ENCODE measurements around the gene LMOD1.

LMOD1 gene

GRCh38 chr1:201939574-201939973 lies 6.8 kb downstream of the LMOD1 start:
- H3K4me1 Mint-ChIP-seq, result peaks cover 79% of the 10 kb centered on the region

GRCh38 chr1:201939148-201939547 lies 7.2 kb downstream of the LMOD1 start:
- peaks cover 8% of the 10 kb centered on the region for H3K27me3 Mint-ChIP-seq (ENCODE audit: low read depth, poor library complexity)
- H3K4me3 Mint-ChIP-seq, result no peak overlapping the region
- no peak for DNase-seq
- peaks cover 14% of the 10 kb centered on the region for H3K36me3 Mint-ChIP-seq (ENCODE audit: low read depth)
- H3K4me1 Mint-ChIP-seq, result peaks cover 79% of the 10 kb centered on the region
- H3K27ac Mint-ChIP-seq, result peak overlapping the region; percentile 93
- no peak for TF ChIP-seq CTCF (IDR thresholded peaks at IDR 0.05)
- no peaks in the 10 kb centered on the region for H3K9me3 Mint-ChIP-seq

More at GRCh38 chr1:201939574-201939973, 6.8 kb downstream of the LMOD1 start:
- H3K4me3 Mint-ChIP-seq, result peak overlapping the region; percentile 31
- DNase-seq, result no peak
- TF ChIP-seq CTCF (IDR thresholded peaks at IDR 0.05), result no peak
- H3K27me3 Mint-ChIP-seq (ENCODE audit: low read depth, poor library complexity), result peaks cover 4% of the 10 kb centered on the region
- H3K9me3 Mint-ChIP-seq, result no peaks in the 10 kb centered on the region
- peaks cover 14% of the 10 kb centered on the region for H3K36me3 Mint-ChIP-seq (ENCODE audit: low read depth)
- peak overlapping the region; percentile 93 for H3K27ac Mint-ChIP-seq

GRCh38 chr1:201938440-201939035 lies 7.8 kb downstream of the LMOD1 start:
- H3K27me3 Mint-ChIP-seq (ENCODE audit: low read depth, poor library complexity), result peaks cover 10% of the 10 kb centered on the region
- peak overlapping the region; percentile 93 for H3K27ac Mint-ChIP-seq
- H3K9me3 Mint-ChIP-seq, result no peaks in the 10 kb centered on the region
- H3K36me3 Mint-ChIP-seq (ENCODE audit: low read depth), result peaks cover 14% of the 10 kb centered on the region
- no peak for DNase-seq
- TF ChIP-seq CTCF (IDR thresholded peaks at IDR 0.05), result no peak
- no peak overlapping the region for H3K4me3 Mint-ChIP-seq
- H3K4me1 Mint-ChIP-seq, result peaks cover 76% of the 10 kb centered on the region

GRCh38 chr1:201937624-201938213 lies 8.6 kb downstream of the LMOD1 start:
- H3K36me3 Mint-ChIP-seq (ENCODE audit: low read depth), result peaks cover 14% of the 10 kb centered on the region
- H3K9me3 Mint-ChIP-seq, result no peaks in the 10 kb centered on the region
- peak overlapping the region; percentile 71 for H3K27ac Mint-ChIP-seq
- peaks cover 10% of the 10 kb centered on the region for H3K27me3 Mint-ChIP-seq (ENCODE audit: low read depth, poor library complexity)
- no peak for DNase-seq
- H3K4me1 Mint-ChIP-seq, result peaks cover 68% of the 10 kb centered on the region
- no peak for TF ChIP-seq CTCF (IDR thresholded peaks at IDR 0.05)
- no peak overlapping the region for H3K4me3 Mint-ChIP-seq

- TF ChIP-seq CTCF (IDR thresholded peaks at IDR 0.05), result no peak
- Mint-ChIP-seq H3K9me3 (no peaks in the 10 kb centered on the region), H3K4me1 (peaks cover 35% of the 10 kb centered on the region), H3K27ac (peak overlapping the region; percentile 3), H3K4me3 (no peak overlapping the region), H3K27me3 (ENCODE audit: low read depth, poor library complexity) (peaks cover 10% of the 10 kb centered on the region), H3K36me3 (ENCODE audit: low read depth) (peaks cover 17% of the 10 kb centered on the region)
- no peak for DNase-seq
These were observed 12.4 kb downstream of the LMOD1 start for GRCh38 chr1:201933840-201934430.
